Measurements from ENCODE around the gene SLC38A11.

Gene SLC38A11

DNA sequence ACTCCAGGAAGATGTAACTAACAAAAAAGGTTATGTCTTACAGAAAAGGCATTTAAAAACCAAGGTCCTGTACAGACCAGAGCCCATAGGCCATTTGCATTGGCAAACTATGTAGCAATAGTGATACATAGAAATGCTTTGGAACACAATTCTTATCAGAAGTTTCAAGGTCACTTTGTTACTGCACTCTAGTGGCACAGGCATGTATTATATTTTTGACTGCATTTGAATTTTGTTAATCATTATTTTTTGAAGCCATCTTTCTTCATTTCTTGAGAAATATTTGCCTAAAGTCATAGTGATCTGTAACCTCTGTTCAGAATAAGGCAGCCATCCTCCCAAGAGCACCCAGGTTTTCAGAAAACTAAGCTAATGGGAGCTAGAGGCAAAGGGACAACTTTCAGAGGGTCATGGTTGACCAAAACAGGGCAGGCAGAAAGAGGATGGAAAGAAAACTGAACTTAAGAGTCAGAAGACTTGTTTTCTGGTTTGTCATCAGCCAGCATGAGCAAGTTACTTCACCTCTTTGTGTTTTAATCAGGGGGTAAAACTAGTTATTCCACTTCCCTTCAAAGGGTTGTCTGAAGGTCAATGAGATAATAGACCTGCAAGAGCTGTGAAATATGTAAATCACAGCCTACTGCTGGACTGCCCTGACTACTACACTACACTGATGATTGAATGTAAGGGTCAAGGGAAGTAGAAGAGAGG is 41.5 kb downstream of the SLC38A11 start:
- no peak for DNase-seq

GRCh38 chr2:164913011-164913410 is 42.3 kb downstream of the SLC38A11 start:
- no peak for DNase-seq

- DNase-seq: no peak
These were observed 43.5 kb downstream of the SLC38A11 start for GRCh38 chr2:164911832-164912231.

DNA sequence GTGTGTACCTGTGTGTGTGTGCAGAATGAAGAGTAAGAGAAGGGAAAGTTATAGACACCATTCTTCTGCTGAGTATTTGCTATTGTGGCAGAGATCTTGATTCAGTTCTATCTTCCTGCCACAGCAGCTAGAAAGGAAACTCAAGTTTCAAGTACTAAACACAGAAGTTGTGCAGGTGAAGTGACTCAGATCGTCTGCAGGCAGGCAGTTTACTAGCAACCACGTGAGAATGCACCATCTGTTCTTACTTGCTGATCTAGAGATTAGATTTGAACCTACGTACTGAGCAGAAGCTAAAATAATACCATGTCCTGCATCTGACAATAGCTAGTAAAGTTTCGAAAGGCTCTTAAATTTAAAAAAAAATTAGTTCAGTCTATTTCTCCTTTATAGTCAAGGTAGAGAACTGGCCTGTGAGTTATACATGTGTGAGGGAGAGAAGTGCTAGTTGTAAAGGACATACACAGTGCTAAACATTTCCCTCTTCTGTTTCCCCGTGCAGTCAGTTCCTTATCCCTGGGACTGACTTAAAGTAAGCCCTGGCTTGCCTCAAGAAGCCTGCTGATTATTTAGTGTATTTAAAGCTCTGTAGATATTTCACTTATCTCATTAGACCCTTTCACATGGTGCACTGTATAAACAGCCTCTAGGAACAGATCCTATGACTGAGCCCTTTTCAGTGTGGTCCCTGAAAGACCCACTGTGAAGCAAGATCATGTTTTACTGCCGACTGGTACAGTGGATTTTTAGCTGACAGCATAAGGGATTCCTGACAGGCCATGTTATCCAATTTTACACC is 45.0 kb downstream of the SLC38A11 start:
- DNase-seq: peak; percentile 37

- no peak for DNase-seq
These were observed 48.4 kb downstream of the SLC38A11 start for GRCh38 chr2:164906947-164907346.

GRCh38 chr2:164905307-164905706 is 50.0 kb downstream of the SLC38A11 start:
- no peak for DNase-seq

- DNase-seq: no peak
These were observed 51.4 kb downstream of the SLC38A11 start for GRCh38 chr2:164903951-164904350.

DNA sequence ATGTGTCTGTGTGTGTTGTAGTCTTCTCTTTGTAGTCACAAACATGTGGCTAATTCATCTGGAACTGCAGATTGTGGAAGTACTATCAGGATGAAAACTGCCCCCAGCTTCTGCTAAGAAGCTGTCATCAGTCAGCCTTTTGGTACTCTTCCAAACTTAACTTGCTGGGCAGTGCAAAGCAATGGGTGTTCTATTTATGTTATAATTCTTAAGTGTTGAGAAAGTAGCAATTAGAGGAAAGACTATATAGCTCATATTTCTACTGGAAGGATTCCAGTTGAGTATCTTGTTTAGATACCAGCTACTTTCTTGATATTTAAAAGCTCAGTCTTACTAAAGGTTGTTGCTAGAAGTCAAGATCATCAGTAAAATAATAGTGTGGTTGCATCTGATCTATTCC is 52.1 kb downstream of the SLC38A11 start:
- DNase-seq: no peak

DNA sequence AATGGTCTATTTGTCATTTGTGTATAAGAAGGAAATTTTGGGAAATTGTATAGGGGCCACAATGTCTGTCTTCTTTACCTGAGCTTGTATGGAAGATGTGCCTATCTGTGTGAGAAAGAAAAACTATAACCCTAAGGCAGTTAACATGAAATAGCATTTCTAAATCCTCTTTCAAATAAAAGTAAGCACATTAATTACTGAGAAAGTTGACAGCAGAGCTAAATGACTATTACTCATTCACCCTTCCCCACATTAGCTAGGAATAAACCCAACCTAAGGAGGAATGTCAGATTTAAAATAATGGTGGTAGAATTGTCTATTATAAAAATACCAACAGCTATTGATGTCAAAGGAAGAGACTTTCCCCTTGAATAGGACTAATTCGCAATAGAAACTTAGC is 56.2 kb downstream of the SLC38A11 start:
- no peak for DNase-seq

- DNase-seq: no peak
These were observed 56.9 kb downstream of the SLC38A11 start for GRCh38 chr2:164898475-164898874.

- DNase-seq: no peak
These were observed 57.7 kb downstream of the SLC38A11 start for GRCh38 chr2:164897469-164898260.

DNA sequence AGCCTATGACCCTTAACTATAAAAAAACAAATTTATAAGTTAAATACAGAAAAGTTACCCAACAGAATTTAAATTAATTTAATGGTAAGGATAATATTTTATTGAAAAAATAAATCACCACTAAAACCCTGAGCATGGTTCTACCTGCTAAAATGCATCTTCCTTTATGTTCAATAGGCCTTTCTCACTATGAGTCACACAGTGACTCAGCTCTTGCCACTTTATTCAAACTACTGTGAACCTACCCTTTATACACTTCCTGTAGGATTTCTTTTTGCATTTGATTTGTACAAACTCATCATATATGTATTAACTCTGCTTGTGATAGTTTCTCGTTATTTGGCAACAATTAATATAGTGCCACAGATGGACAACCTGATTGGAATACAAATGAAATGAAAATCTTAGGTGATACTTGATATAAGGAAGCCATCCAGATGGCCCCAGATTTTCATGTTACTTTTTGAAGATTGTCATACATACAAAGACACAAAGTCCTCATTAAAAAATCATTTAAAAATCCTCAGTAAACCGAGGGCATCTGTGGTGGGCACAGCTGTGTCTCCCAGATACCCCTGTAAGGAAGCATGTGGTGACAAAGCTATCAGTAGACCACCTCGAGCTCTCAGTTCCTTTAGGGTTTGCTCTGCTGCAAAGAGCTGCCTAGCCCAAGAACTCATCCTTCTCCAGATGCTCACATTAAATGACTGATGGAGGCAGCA is 58.5 kb downstream of the SLC38A11 start:
- no peak for DNase-seq

DNA sequence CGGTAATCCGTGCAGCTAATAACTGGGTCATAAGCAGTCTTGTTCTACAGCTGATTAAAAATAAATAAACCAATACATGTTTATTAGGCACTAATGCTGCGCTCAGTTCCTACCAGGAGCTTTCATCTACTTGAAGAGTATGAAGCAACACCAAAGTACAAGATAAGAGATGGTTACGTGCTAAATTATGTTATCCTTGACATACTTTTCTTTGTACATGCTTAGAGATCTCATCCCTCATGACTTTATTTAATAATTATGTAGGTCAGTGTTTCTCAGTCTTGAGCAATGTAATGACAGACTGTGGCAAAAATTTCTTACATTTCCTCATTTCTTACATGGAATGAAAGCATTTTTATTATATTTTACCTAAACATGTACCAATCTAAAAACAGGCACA is 59.1 kb downstream of the SLC38A11 start:
- no peak for DNase-seq

DNA sequence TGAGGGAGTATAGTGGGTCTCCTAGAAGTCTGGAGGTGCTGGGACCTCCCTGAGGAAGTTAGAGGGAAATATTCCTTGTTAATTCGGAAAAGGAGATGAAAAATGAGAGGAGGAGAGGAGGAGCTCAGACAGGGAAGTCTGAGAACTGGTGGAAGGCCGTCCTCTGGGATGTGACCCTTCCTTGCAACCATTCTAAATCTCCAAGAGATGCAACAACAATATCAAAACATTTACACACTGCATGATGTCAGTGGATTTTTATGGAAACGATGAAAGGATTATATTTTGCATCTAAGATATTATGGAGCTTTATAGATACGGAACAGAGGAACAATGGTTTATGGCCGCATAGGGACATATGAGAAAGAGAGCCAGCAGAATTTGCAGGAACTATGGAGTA is 63.9 kb downstream of the SLC38A11 start:
- no peak for DNase-seq

DNA sequence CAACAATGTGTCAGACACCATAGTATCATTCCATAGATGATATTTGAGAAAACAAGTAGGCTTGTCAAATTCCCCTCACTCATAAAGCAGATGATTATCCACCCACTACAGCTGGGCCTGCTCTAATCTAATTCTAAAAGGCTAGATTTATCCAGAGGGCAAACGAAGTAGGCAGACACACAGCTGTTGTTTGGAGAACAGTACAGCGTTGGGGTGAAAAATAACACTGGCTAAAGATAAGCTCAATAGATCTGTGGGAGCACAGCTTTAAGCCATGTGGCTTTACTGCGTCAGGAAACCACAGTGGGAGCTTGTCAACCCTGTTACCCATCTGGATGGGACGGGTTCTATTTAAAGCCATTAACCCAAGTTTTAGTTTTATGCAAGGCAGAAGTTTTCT is 64.8 kb downstream of the SLC38A11 start:
- DNase-seq: no peak

DNA sequence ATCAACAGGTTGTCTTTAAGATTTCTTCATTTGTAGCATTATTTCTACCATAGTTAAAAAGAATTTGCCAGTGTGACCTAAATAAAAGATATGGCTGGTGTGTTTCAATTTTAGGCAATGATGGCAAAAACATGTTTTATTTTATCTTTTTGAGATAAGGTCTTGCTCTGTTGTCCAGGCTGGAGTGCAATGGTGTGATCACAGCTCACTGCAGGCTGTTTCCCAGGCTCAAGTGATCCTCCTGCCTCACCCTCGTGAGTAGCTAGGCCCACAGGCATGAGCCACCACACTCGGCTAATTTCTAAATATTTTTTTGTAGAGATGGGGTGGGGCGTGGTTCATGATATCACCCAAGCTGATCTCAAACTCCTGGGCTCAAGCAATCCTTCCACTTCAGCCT is 66.7 kb downstream of the SLC38A11 start:
- no peak for DNase-seq

DNA sequence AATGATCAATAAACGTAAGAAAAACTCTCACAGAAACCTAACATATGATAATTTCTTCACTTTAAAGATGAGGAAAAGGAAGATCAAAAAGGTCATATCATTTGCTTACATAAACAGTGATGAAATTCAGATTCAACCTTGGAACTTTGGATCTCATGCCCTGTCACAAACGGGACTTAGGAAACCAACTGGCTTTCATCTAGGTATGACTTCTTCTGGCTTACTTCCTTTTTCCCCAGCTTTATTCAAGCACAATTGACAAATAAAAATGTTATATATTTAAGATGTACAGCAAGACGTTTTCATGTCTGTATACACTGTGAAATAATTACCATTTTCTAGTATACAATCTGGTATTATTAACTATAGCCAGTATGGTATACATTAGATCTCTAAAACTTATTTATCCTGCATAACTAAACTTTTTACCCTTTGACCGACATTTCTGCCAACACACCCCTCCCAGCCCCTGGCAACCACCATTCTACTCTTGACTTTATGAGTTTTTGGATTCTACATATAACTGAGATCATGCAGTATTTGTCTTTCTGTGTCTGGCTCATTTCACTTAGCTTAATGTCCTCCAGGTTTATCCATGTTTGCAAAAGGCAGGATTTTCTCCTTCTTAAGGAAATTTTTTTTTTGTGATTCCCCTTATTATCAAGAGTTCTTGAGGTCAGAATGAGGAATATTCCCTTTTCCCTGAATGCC is 67.7 kb downstream of the SLC38A11 start:
- no peak for DNase-seq

- no peak for DNase-seq
These were observed 73.0 kb downstream of the SLC38A11 start for GRCh38 chr2:164882276-164882675.

DNA sequence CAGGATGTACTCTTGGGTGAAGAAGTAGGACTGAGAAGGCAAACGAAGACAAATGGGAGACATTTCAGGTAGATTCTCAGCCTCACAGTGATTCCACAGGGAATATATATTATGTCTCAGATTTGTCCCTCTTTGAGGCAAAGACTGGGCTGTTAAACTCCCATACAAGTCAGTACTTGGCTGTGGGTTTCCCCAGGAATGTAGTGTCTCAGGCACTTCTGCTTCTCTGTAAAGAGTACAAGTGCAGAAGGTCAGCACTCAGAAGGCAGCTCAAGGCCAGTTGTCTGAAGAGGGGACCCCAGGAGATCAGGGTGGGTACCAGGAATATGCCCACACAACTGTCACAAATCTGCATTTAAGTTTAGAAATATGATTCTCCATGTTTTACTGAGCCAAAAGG is 73.8 kb downstream of the SLC38A11 start:
- no peak for DNase-seq

DNA sequence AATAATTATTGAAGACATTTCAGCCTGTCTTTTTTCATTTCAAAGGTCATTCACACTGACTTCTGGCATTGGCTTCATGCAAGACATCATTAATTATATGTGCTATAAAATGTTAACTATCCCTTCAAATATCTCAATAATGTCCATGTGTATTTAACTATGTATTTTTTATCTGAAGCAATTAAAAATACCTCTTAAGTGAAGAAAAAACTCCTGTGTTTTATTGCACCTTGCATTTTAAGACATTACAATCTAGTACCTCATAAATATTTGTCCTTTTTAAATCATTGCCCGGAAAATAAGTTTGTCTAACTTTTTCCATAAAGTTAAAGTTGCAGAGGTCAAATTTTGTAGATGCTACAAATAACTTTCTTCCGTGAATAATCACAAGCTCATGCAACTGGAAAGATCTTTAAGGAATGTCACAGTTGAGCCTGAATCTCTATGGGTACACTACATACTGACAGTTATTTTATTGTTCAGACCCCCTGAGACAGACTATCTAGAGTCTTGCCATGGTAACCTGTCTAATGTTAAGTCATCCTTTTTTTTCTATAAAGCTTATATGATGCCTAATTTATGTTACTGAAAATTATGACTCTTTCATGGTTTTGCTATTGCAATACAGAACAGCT is 75.3 kb downstream of the SLC38A11 start:
- no peak for DNase-seq

GRCh38 chr2:164877927-164878326 is 77.4 kb downstream of the SLC38A11 start:
- DNase-seq: no peak

GRCh38 chr2:164877169-164877568 is 78.2 kb downstream of the SLC38A11 start:
- DNase-seq: no peak
